ENCODE results near the gene MTERF1.
"Not testable (repeated sequence)": the region's sequence is repeated elsewhere in the genome, so short reads cannot be mapped to it uniquely, and the experiment has no call there.

MTERF1 gene

GRCh38 chr7:91880413-91881241 is at the start of gene MTERF1:
Gene MTERF1, minus strand, starts transcription at chr7:91880702. Its CDS starts 619 bp downstream, at chr7:91880083.
- peak; percentile 92 for DNase-seq (ENCODE audit: low spot score)

- DNase-seq (ENCODE audit: low spot score): no peak
Measured at GRCh38 chr7:91929463-91929862, 49.0 kb upstream of the MTERF1 start.

GRCh38 chr7:91927912-91928311 is 47.4 kb upstream of the MTERF1 start:
- no peak for DNase-seq (ENCODE audit: low spot score)

DNA sequence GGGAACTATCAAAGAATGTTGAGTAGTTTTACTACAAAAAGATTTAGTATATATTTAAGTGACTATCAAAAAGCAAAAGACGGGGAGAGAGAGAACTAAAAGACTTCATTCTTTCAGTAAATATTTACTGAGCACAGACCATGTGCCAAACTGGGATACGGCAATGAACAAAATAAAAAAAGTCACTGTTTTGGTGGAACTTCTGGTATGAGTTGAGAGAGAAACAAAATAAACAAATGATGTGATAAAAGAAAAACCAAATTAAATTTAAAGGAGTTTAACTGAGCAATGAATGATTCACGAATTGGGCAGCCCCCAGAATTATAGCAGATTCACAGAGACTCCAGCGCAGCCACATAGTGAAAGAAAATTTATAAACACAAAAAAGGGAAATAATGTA is 42.4 kb upstream of the MTERF1 start:
- no peak for DNase-seq (ENCODE audit: low spot score)

- no peak for DNase-seq (ENCODE audit: low spot score)
Measured at GRCh38 chr7:91918356-91918755, 37.9 kb upstream of the MTERF1 start.

DNA sequence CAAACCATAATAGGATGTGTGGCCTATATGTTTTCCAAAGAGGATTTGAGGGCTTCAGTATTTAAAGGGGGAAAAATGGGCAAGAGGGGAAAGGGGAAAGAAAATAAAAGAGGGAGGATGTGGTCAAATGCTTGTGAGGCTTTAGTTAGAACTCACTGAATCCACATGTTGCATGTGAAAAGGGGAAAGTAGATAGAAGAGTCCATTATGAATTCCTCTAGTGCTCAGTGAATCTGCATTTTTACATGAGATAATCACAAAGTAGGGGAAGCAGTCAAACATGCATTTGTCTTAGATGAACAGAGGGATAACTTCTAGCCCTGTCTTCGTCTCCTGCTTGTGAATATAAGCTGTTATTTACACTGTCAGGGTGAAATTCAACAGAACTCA is 35.5 kb upstream of the MTERF1 start:
- no peak for DNase-seq (ENCODE audit: low spot score)

DNA sequence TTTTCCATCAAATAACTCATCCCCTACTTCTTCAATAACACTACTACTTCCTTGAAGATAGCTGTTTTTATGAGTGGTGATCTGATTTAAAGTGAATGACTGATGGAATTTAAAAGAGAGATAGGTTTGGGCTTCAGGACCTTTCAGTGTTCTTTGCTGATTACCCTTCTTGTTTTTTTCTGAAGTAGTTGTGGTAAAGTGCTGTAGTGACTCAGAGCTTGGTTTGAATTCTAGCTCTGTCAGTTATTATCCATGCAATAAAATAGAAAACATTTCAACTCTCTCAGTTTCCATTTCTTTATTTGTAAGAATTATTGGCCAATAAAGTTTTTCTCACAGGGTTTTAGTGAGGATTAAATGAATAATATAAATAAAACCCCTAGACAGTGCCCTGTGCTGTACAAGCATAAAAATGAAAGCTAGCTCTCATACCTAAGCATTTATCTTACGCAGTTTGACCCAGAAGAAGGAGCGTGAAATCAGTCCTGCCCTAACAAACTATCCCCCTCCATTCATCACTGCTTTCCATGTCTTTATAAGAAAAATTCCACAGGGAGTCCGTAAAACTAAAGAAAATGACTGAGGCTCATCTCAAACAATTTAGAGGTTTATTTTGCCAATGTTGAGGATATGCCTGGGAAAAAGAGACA is 35.0 kb upstream of the MTERF1 start:
- DNase-seq (ENCODE audit: low spot score): no peak

- no peak for DNase-seq (ENCODE audit: low spot score)
Measured at GRCh38 chr7:91913612-91914011, 33.1 kb upstream of the MTERF1 start.

GRCh38 chr7:91912494-91912893 is 32.0 kb upstream of the MTERF1 start:
- DNase-seq (ENCODE audit: low spot score): no peak

DNA sequence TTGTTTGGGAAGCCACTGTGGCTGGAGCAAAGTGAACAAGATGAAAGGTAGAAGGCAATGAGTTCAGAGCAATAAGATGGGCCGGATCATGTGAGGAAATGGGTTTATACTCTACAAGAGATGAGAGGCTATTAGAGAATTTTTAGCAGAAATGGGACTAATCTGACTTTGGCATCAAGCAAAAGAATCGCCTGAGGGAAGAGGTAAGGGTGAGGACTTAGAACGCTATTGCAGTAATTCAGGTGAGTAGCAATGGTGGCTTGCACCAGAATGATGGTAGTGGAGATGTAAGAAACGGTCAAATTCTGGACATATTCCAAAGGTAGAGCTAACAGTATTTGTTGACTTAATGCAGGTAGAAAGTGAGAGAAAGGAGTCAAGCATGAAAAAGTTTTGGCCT is 30.6 kb upstream of the MTERF1 start:
- DNase-seq (ENCODE audit: low spot score): no peak

GRCh38 chr7:91910171-91910570 is 29.7 kb upstream of the MTERF1 start:
- no peak for DNase-seq (ENCODE audit: low spot score)

DNA sequence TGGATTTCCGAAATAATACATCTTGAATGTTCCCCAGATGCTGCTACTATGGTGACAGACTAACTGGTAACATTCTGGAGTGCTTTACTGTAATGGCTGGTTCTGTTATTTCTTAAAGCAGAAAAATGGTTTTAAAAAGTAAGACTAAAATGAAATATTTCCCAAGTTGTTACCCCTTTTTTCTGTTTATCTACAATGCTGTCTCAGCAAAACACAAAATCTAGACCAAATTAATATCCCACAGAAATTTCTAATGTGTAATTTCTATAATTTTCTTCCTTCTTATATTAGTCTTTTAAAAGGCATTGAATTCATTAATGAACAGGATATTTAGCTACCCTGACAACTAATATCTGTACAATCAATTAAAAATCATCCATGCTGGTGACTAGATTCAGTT is 19.1 kb upstream of the MTERF1 start:
- DNase-seq (ENCODE audit: low spot score): no peak

- DNase-seq (ENCODE audit: low spot score): no peak
Measured at GRCh38 chr7:91898240-91898992, 17.9 kb upstream of the MTERF1 start.

- DNase-seq (ENCODE audit: low spot score): no peak
Measured at GRCh38 chr7:91894781-91895480, 14.4 kb upstream of the MTERF1 start.

DNA sequence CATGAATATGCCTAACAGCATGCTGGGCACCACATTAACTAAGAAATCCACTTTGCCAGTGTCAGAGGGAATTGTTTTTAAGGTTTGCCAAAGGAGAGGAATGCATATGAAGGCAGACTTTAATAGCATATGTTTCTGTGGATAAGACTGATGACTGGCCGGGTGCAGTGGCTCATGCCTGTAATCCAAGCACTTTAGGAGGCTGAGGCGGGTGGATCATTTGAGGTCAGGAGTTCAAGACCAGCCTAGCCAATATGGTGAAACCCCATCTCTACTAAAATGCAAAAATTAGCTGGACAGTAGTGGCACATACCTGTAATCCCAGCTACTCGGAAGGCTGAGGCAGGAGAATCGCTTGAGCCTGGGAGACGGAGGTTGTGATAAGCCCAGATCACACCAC is 13.2 kb upstream of the MTERF1 start:
- not testable (repeated sequence) for DNase-seq (ENCODE audit: low spot score)

DNA sequence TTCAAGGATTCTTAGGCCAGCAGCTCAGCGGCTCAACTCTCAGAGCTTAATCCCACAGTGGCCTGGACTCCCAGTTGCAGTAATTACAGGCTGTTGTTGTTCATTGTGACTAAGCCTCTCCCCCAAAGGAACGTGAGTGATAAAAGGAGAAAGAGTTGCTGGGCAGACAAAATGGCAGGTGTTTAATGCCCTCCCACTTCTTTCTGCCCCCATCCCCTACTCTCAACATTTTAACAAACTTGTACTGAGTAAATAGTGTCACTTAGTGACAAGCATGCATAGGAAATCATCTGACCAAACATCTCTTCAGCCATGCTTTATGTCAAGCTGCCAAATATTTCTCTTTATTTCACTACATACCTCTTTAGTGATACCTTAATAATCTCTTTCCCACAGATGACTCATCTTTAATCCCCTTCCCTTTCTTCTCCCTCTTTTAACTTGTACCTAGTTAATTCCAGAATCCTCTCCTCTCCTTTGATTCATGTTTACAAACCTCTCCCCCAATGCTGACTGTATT is 12.4 kb upstream of the MTERF1 start:
- DNase-seq (ENCODE audit: low spot score): no peak

DNA sequence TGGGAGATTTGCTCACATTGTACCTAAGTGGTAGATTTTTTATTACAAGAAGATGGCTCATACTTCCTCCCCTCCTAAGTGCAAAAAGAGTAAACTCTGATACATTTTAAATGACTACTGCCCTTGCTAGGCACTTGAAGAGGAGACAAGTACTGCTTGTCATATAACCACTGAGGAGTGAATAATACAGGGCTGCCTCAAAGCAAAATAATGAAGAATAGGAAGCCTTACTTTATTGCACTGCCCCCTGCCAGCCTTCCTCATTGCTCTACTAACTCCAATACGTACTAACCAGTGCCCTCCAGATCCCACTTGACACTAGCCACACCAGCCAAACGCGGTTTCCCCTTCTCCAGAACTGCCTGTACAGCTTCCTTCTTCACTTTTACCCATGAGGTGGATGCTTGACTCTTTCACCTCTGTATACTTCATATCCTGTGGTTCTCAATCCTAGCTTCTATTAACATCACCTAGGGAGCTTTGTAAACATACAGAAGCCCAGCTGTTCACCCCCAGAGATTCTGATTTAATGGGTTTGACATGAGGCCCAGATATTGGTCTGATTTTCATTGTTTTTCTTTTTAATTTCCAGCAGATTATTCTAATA is 11.7 kb upstream of the MTERF1 start:
- no peak for DNase-seq (ENCODE audit: low spot score)

DNA sequence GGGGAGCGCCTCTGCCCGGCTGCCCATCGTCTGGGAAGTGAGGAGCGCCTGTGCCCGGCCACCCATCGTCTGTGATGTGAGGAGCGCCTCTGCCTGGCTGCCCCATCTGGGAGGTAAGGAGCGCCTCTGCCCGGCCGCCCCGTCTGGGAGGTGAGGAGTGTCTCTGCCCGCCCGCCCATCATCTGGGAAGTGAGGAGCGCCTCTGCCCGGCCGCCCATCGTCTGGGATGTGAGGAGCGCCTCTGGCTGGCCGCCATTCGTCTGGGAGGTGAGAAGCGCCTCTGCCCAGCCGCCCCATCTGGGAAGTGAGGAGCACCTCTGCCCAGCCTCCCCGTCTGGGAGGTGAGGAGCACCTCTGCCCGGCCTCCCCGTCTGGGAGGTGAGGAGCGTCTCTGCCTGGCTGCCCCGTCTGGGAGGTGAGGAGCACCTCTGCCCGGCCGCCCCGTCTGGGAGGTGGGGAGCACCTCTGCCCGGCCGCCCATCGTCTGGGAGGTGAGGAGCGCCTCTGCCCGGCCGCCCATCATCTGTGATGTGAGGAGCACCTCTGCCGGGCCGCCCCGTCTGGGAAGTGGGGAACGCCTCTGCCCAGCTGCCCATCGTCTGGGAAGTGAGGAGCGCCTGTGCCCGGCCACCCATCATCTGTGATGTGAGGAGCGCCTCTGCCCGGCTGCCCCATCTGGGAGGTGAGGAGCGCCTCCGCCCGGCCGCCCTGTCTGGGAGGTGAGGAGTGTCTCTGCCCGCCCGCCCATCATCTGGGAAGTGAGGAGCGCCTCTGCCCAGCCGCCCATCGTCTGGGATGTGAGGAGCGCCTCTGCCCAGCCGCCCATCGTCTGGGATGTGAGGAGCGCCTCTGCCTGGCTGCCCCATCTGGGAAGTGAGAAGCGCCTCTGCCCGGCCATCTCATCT is 8.0 kb upstream of the MTERF1 start:
- DNase-seq (ENCODE audit: low spot score): not testable (repeated sequence)

DNA sequence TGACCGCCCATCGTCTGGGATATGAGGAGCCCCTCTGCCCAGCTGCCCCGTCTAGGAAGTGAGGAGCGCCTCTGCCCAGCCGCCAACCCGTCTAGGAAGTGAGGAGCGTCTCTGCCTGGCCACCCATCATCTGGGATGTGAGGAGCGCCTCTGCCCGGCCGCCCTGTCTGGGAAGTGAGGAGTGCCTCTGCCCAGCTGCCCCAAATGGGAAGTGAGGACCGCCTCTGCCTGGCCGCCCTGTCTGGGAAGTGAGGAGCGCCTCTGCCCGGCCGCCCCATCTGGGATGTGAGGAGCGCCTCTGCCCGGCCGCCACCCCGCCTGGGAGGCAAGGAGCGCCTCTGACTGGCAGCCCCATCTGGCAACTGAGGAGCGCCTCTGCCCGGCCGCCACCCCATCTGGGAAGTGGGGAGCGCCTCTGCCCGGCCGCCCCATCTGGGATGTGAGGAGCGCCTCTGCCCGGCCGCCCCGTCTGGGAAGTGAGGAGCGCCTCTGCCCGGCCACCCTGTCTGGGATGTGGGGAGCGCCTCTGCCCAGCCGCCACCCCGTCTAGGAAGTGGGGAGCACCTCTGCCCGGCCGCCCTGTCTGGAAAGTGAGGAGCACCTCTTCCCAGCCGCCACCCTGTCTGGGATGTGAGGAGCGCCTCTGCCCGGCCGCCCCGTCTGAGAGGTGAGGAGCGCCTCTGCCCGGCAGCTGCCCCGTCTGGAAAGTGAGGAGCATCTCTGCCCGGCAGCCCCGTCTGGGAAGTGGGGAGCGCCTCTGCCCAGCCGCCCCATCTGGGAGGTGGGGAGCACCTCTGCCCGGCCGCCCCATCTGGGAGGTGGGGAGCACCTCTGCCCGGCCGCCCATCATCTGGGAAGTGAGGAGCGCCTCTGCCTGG is 7.1 kb upstream of the MTERF1 start:
- not testable (repeated sequence) for DNase-seq (ENCODE audit: low spot score)

All from CD4-positive, alpha-beta T cell treated with Interleukin-15 for 4 hours (primary cell).